ENCODE measurements around the gene DMBX1.

The DMBX1 gene

DNA sequence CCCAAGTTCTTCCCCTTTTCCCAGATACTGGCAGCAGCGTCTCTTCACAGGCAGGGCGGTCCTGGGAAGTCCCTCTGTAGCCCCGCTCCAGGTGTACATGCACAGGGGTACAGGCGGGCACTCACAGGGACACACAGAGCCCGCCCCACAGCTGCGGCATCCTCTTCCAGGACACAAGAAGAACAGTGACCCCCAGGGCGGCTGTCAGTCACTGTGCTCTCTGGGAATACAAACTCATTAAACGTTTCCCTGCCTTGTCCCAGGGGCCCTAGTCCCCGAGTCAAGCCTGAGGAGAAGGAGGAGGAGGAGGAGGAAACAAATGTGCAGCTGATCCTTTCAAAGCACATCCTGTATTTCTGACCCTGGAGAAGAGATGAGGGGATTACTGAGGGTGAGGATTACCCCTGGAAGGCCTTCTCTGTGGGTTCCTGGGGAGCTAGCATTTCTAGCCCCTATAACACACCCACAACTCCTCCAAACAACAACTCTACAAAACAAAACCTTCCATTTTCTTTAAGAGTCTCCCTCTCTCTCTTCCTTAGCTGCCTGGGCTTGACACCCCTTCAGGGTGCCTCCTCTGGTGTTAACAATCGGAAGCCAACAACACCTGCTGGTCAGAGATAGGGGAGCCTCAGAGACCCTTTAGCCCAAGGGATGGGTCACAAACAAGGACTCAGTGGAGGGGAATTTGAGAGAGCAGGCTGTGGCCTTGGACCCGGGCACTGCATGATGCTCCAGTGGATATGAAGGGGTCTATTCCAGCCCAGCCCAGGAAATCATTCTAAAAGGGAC lies 28.4 kb upstream of the DMBX1 start:
- TF ChIP-seq CTCF (conservative IDR thresholded peaks at IDR 0.05; ENCODE audit: low read depth, low read length): no peak
- H3K4me3 ChIP-seq (ENCODE audit: low read length): no peak overlapping the region
- no peak for DNase-seq (ENCODE audit: low read depth)

DNA sequence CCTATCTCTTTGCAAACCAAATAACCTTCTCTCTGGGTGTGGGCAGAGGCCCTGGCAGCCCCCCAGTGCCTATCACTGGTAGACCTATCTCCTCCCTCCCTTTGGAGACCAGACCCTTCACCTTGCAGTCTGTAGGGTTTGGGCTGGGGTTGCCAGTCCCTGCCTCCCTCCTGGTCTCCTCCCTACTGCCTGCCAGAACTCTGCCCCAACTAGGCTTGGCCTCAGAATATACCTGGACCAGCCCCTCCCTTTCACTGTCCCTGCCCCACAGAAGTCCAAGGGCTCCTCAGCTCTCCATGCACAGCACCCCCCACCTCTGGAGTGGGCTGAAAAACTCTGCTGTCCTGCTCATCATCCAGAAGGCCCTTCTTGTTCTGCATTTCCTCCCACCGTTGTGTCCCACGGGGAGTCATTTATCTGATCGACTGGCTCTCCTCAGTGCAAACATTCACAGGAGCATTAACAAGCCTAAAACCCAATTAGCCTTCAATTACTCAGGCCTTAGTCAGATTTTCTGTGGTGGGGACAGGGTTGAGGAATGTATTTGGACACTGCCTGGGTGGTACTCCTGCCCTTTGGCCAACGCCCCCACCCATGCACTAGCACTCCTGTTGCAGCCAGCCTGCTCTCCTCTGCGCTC lies 27.7 kb upstream of the DMBX1 start:
- no peak for TF ChIP-seq CTCF (conservative IDR thresholded peaks at IDR 0.05; ENCODE audit: low read depth, low read length)
- DNase-seq (ENCODE audit: low read depth): peak; percentile 31
- no peak overlapping the region for H3K4me3 ChIP-seq (ENCODE audit: low read length)

GRCh38 chr1:46464013-46464548 lies 25.6 kb upstream of the DMBX1 start:
- no peak for TF ChIP-seq CTCF (conservative IDR thresholded peaks at IDR 0.05; ENCODE audit: low read depth, low read length)
- no peak overlapping the region for H3K4me3 ChIP-seq (ENCODE audit: low read length)
- DNase-seq (ENCODE audit: low read depth): no peak

DNA sequence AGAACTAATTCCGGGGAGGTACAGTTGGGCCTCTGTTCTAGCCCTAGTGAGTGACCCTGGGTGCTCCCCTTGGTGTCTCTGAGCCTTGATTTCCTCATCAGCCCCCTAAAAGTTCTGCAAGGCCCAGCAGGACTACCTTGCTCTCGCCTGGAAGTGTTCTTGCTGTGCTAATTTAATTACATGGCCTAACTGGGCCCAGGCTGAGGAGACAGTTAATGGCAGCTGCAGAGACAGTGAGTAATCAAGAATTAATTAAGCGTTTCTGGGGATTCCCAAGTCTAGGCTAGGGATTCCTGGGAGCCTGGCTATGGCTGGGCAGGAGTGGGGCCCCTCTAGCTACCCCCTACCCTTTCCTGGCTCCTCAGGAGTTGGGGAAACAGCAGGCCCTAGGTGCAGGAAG lies 24.7 kb upstream of the DMBX1 start:
- H3K4me3 ChIP-seq (ENCODE audit: low read length): no peak overlapping the region
- no peak for TF ChIP-seq CTCF (conservative IDR thresholded peaks at IDR 0.05; ENCODE audit: low read depth, low read length)
- DNase-seq (ENCODE audit: low read depth): no peak

GRCh38 chr1:46465981-46466476 lies 23.6 kb upstream of the DMBX1 start:
- DNase-seq (ENCODE audit: low read depth): no peak
- no peak for TF ChIP-seq CTCF (conservative IDR thresholded peaks at IDR 0.05; ENCODE audit: low read depth, low read length)
- H3K4me3 ChIP-seq (ENCODE audit: low read length): peak overlapping the region; percentile 12

DNA sequence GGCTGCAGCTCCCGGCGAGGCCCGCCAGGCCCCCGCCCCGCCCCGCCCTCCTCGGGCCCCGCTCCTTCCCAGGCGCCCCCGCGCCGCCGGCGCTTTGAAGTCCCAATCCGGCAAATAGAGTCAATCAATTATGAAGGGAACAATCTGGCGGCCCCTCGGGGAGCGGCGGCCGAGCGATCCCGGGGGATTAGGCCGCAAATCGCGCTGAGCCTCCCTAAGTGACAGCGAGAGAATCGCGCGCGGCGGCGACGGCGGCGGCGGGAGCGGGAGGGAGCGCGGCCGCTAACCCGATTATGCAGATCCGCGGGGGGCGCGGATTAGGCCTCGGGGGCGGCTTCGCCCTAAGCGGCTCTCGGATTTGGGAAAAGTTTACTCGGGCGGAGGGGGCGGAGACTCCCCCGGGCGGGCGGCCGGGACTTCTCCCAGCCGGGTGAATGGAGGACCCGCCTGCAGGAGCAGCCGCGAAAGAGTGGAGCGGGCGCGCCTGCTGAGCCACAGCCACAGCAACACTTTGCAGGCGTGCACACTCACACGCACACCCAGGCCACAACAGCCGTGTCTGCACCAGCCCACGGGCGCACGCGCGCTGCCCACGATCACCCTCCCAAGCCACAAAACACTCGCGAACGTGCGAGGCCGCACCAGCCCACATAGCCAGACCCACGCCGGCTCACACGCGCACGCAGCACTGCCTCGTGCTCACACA lies 23.0 kb upstream of the DMBX1 start:
- peak overlapping the region; percentile 37 for H3K4me3 ChIP-seq (ENCODE audit: low read length)
- no peak for TF ChIP-seq CTCF (conservative IDR thresholded peaks at IDR 0.05; ENCODE audit: low read depth, low read length)
- no peak for DNase-seq (ENCODE audit: low read depth)

All from retinal pigment epithelial cell (primary cell).